ENCODE measurements around the gene IQGAP2. TPM values are rescaled to one million over a fixed set of nuclear protein-coding genes. Genes with fewer than 3 reads are reported as not detected.

IQGAP2 gene
- total and polyA plus RNA-seq, 9 of the 15 experiments (the other 6 are each of a cell fraction or from before 2014, with no cell fraction given), result 8.7 to 23.2 (median 17.4) TPM

GRCh38 chr5:76625087-76625815 is 222.2 kb downstream of the IQGAP2 start (continued):
- TF ChIP-seq MYNN (IDR thresholded peaks at IDR 0.05), result no peak
- TF ChIP-seq MYNN (CRISPR knock-in tag; IDR thresholded peaks at IDR 0.05), result no peak
- TF ChIP-seq KLF16 (IDR thresholded peaks at IDR 0.05), result 0 out of 2 replicates have a peak, but pooled peaks have one; percentile 30
- no peak for TF ChIP-seq EWSR1 (IDR thresholded peaks at IDR 0.05; ENCODE audit: borderline replicate concordance, low read depth, partially characterized antibody)
- no peak for TF ChIP-seq SMAD3 (CRISPR knock-in tag; conservative IDR thresholded peaks at IDR 0.05)
- peak; percentile 39; the same call in 1 of the 2 replicates for TF ChIP-seq STAT5A (IDR thresholded peaks at IDR 0.05; ENCODE audit: borderline replicate concordance, low read length)
- no peak for TF ChIP-seq BRD4 (IDR thresholded peaks at IDR 0.05)
- TF ChIP-seq ARID1B (IDR thresholded peaks at IDR 0.05), result peak; percentile 75
- TF ChIP-seq ZNF3 (CRISPR knock-in tag; IDR thresholded peaks at IDR 0.05), result no peak
- peak in 1 of 2 experiments; percentile 52; a peak in 1 of 4 replicates for TF ChIP-seq ETV6 (IDR thresholded peaks at IDR 0.05; ENCODE audit: borderline replicate concordance in 1 of 2, low read depth in 2 of 2, low read length in 1 of 2)
- no peak for TF ChIP-seq ETV6 (CRISPR knock-in tag; IDR thresholded peaks at IDR 0.05; ENCODE audit: borderline replicate concordance)
- TF ChIP-seq, protein P1, sequence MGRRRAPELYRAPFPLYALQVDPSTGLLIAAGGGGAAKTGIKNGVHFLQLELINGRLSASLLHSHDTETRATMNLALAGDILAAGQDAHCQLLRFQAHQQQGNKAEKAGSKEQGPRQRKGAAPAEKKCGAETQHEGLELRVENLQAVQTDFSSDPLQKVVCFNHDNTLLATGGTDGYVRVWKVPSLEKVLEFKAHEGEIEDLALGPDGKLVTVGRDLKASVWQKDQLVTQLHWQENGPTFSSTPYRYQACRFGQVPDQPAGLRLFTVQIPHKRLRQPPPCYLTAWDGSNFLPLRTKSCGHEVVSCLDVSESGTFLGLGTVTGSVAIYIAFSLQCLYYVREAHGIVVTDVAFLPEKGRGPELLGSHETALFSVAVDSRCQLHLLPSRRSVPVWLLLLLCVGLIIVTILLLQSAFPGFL (CRISPR knock-in tag; IDR thresholded peaks at IDR 0.05), result no peak
- no peak for TF ChIP-seq XRCC3 (IDR thresholded peaks at IDR 0.05)
- no peak for TF ChIP-seq SRSF7 (optimal IDR thresholded peaks at IDR 0.05; ENCODE audit: low read depth, low read length)
- no peak for TF ChIP-seq NCOA2 (IDR thresholded peaks at IDR 0.05; ENCODE audit: partially characterized antibody in 2 of 2)
- no peak for TF ChIP-seq DMBX1 (CRISPR knock-in tag; IDR thresholded peaks at IDR 0.05; ENCODE audit: borderline replicate concordance)
- peak; percentile 57 for TF ChIP-seq EP300 (IDR thresholded peaks at IDR 0.05; ENCODE audit: low read length)
- no peak for TF ChIP-seq TAF9B (IDR thresholded peaks at IDR 0.05; ENCODE audit: partially characterized antibody)
- TF ChIP-seq SIN3A (IDR thresholded peaks at IDR 0.05; ENCODE audit: borderline replicate concordance in 2 of 2, control insufficient read depth in 1 of 2, low read depth in 2 of 2, low read length in 2 of 2), result no peak
- TF ChIP-seq JUN (IDR thresholded peaks at IDR 0.05; ENCODE audit: borderline replicate concordance, low read depth, low read length), result no peak
- no peak for TF ChIP-seq JUN (CRISPR knock-in tag; IDR thresholded peaks at IDR 0.05; ENCODE audit: borderline replicate concordance)
- no peak for TF ChIP-seq ZNF143 (CRISPR knock-in tag; IDR thresholded peaks at IDR 0.05)
- peak; percentile 46; the same call in 1 of the 2 replicates for TF ChIP-seq DPF2 (IDR thresholded peaks at IDR 0.05)
- peak; percentile 75 for TF ChIP-seq CBFA2T2 (conservative IDR thresholded peaks at IDR 0.05)
- peak; percentile 73 for TF ChIP-seq TCF3 (CRISPR knock-in tag; IDR thresholded peaks at IDR 0.05)
- no peak for TF ChIP-seq RBM34 (IDR thresholded peaks at IDR 0.05; ENCODE audit: borderline replicate concordance, insufficient read depth, low read length)
- no peak for TF ChIP-seq ZNF695 (CRISPR knock-in tag; IDR thresholded peaks at IDR 0.05)
- TF ChIP-seq CBX3 (IDR thresholded peaks at IDR 0.05; ENCODE audit: borderline replicate concordance in 1 of 2, low read length in 2 of 2), result no peak
- TF ChIP-seq ZNF764 (CRISPR knock-in tag; IDR thresholded peaks at IDR 0.05; ENCODE audit: low read depth), result no peak
- TF ChIP-seq MEIS2 (IDR thresholded peaks at IDR 0.05; ENCODE audit: partially characterized antibody), result peak; percentile 10
